ENCODE results near the gene GPR26. TPM values are rescaled to one million over a fixed set of nuclear protein-coding genes. Genes with fewer than 3 reads are reported as not detected.

The GPR26 gene
- total RNA-seq, 2 experiments from 2014 or later, result not detected

GRCh38 chr10:123685260-123685659 lies 19.1 kb downstream of the GPR26 start:
- H3K36me3 Mint-ChIP-seq (ENCODE audit: low read depth), result no peaks in the 10 kb centered on the region

GRCh38 chr10:123687758-123688157 lies 21.6 kb downstream of the GPR26 start:
- H3K4me3 Mint-ChIP-seq, result no peak overlapping the region
- CTCF ChIA-PET, result no interaction called here
- peaks cover 4% of the 10 kb centered on the region for H3K27me3 Mint-ChIP-seq (ENCODE audit: low read depth)
- no peaks in the 10 kb centered on the region for H3K4me1 Mint-ChIP-seq (ENCODE audit: low read depth)
- no peak overlapping the region for H3K27ac Mint-ChIP-seq
- H3K9me3 Mint-ChIP-seq, result no peaks in the 10 kb centered on the region
- intact Hi-C loops (cut with micrococcal nuclease), result no loop called here
- no peaks in the 10 kb centered on the region for H3K36me3 Mint-ChIP-seq (ENCODE audit: low read depth)
- DNase-seq, result no peak

More at GRCh38 chr10:123685260-123685659, 19.1 kb downstream of the GPR26 start:
- no peak for DNase-seq
- CTCF ChIA-PET, result no interaction called here
- H3K4me3 Mint-ChIP-seq, result no peak overlapping the region
- no peaks in the 10 kb centered on the region for H3K4me1 Mint-ChIP-seq (ENCODE audit: low read depth)
- intact Hi-C loops (cut with micrococcal nuclease), result no loop called here
- H3K9me3 Mint-ChIP-seq, result no peaks in the 10 kb centered on the region
- H3K27ac Mint-ChIP-seq, result no peak overlapping the region
- H3K27me3 Mint-ChIP-seq (ENCODE audit: low read depth), result peaks cover 8% of the 10 kb centered on the region

DNA sequence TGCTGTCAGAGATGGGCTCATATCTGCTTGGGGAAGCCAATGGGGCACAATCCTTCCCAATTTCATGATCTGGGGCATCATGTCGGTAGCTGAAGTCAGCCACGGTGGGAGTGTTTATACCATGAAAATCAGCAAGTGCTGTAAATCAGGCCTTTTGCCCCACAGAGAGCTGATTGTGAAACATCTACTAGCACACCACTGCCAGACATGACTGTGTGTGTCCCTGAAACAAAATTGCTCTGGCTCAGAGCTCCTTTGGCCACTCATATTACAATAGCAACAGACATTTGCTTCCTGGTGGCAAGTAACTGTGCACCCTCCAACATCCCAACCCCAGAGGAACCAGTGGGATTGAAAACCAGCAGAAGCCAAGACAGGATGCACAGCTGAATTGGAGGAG lies 23.7 kb downstream of the GPR26 start:
- no peak overlapping the region for H3K27ac Mint-ChIP-seq
- H3K27me3 Mint-ChIP-seq (ENCODE audit: low read depth), result peaks cover 4% of the 10 kb centered on the region
- no peak for DNase-seq
- no peaks in the 10 kb centered on the region for H3K9me3 Mint-ChIP-seq
- intact Hi-C loops (cut with micrococcal nuclease), result no loop called here
- CTCF ChIA-PET, result no interaction called here
- H3K4me1 Mint-ChIP-seq (ENCODE audit: low read depth), result no peaks in the 10 kb centered on the region
- no peaks in the 10 kb centered on the region for H3K36me3 Mint-ChIP-seq (ENCODE audit: low read depth)
- no peak overlapping the region for H3K4me3 Mint-ChIP-seq

GRCh38 chr10:123703195-123703790 lies 37.1 kb downstream of the GPR26 start:
- peaks cover 2% of the 10 kb centered on the region for H3K27me3 Mint-ChIP-seq (ENCODE audit: low read depth)

GRCh38 chr10:123704076-123704475 lies 37.9 kb downstream of the GPR26 start:
- Mint-ChIP-seq H3K4me1 (ENCODE audit: low read depth) (no peaks in the 10 kb centered on the region), H3K9me3 (no peaks in the 10 kb centered on the region)
- intact Hi-C loops (cut with micrococcal nuclease), result no loop called here

More at GRCh38 chr10:123703195-123703790, 37.1 kb downstream of the GPR26 start:
- Mint-ChIP-seq H3K4me1 (ENCODE audit: low read depth) (no peaks in the 10 kb centered on the region), H3K27ac (no peak overlapping the region), H3K9me3 (no peaks in the 10 kb centered on the region), H3K4me3 (no peak overlapping the region), H3K36me3 (ENCODE audit: low read depth) (no peaks in the 10 kb centered on the region)
- DNase-seq, result no peak
- CTCF ChIA-PET, result no interaction called here
- intact Hi-C loops (cut with micrococcal nuclease), result no loop called here

GRCh38 chr10:123704812-123705211 lies 38.7 kb downstream of the GPR26 start:
- Mint-ChIP-seq H3K4me1 (ENCODE audit: low read depth) (no peaks in the 10 kb centered on the region), H3K36me3 (ENCODE audit: low read depth) (no peaks in the 10 kb centered on the region), H3K27ac (no peak overlapping the region), H3K4me3 (no peak overlapping the region), H3K9me3 (no peaks in the 10 kb centered on the region), H3K27me3 (ENCODE audit: low read depth) (peaks cover 6% of the 10 kb centered on the region)
- intact Hi-C loops (cut with micrococcal nuclease), result no loop called here
- no peak for DNase-seq
- CTCF ChIA-PET, result no interaction called here

More at GRCh38 chr10:123704076-123704475, 37.9 kb downstream of the GPR26 start:
- H3K4me3 Mint-ChIP-seq, result no peak overlapping the region
- CTCF ChIA-PET, result no interaction called here
- DNase-seq, result no peak
- no peak overlapping the region for H3K27ac Mint-ChIP-seq
- no peaks in the 10 kb centered on the region for H3K36me3 Mint-ChIP-seq (ENCODE audit: low read depth)
- H3K27me3 Mint-ChIP-seq (ENCODE audit: low read depth), result peaks cover 6% of the 10 kb centered on the region

GRCh38 chr10:123706236-123706635 lies 40.1 kb downstream of the GPR26 start:
- intact Hi-C loops (cut with micrococcal nuclease), result no loop called here
- H3K27ac Mint-ChIP-seq, result no peak overlapping the region

DNA sequence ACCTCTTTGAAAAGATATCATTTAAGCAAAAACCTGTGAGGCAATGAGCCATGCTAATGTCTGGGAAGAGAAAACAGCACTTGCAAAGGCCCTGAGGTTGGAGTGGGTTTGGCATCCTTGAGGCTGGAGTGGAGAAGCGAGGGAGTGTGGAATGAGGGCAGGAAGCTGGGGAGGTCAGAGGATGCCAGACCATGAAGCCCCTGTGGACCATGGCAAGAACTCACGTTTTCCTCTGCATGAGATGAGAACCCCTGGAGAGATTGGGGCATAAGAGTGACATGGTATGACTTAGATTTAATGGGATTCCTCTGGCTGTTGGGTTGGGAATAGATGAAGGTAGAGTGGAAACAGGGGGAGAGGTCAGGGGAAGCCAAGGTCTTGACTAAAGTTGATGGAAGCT lies 49.4 kb downstream of the GPR26 start:
- CTCF ChIA-PET, result interaction anchor here (0.7 kb wide), 1 partner anchor 27 kb away, joined by 3 read pairs; no protein-coding TSS in a partner anchor
- no peaks in the 10 kb centered on the region for H3K4me1 Mint-ChIP-seq (ENCODE audit: low read depth)
- no peak overlapping the region for H3K4me3 Mint-ChIP-seq
- peaks cover 2% of the 10 kb centered on the region for H3K9me3 Mint-ChIP-seq
- no peaks in the 10 kb centered on the region for H3K36me3 Mint-ChIP-seq (ENCODE audit: low read depth)
- no peak for DNase-seq
- no peak overlapping the region for H3K27ac Mint-ChIP-seq
- H3K27me3 Mint-ChIP-seq (ENCODE audit: low read depth), result peaks cover 4% of the 10 kb centered on the region
- intact Hi-C loops (cut with micrococcal nuclease), result no loop called here

More at GRCh38 chr10:123706236-123706635, 40.1 kb downstream of the GPR26 start:
- Mint-ChIP-seq H3K9me3 (no peaks in the 10 kb centered on the region), H3K36me3 (ENCODE audit: low read depth) (no peaks in the 10 kb centered on the region), H3K4me3 (no peak overlapping the region), H3K4me1 (ENCODE audit: low read depth) (no peaks in the 10 kb centered on the region), H3K27me3 (ENCODE audit: low read depth) (peaks cover 6% of the 10 kb centered on the region)
- CTCF ChIA-PET, result no interaction called here
- no peak for DNase-seq

GRCh38 chr10:123717336-123717735 lies 51.2 kb downstream of the GPR26 start:
- Mint-ChIP-seq H3K27ac (no peak overlapping the region), H3K4me3 (no peak overlapping the region), H3K9me3 (peaks cover 2% of the 10 kb centered on the region), H3K36me3 (ENCODE audit: low read depth) (no peaks in the 10 kb centered on the region), H3K27me3 (ENCODE audit: low read depth) (peaks cover 4% of the 10 kb centered on the region), H3K4me1 (ENCODE audit: low read depth) (no peaks in the 10 kb centered on the region)
- intact Hi-C loops (cut with micrococcal nuclease), result no loop called here
- CTCF ChIA-PET, result no interaction called here
- no peak for DNase-seq

DNA sequence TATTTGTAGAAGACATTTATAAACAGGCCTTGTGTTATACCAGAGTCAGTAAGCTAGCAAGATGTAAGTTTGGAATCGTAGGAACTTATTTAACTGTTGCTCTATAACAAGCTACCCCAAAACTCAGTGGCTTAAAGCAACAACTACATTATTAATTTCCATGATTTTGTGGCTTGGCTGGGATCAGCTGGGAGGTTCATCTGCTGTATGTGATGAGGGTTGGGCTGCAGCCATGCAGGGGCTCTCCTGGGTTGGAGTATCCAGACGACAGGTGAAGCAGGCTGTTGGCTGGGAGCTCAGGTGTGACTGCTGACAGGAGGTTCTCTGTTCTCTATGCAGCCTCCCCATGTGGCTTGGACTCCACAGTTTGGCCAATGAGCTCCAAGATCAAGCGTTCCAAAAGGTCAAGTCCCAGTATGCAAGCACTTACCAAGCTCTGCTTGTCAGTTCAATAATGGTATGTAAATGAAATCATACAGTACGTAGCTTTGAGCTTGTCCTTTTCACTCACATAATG lies 52.4 kb downstream of the GPR26 start:
- Mint-ChIP-seq H3K4me1 (ENCODE audit: low read depth) (no peaks in the 10 kb centered on the region), H3K4me3 (no peak overlapping the region), H3K27ac (no peak overlapping the region), H3K9me3 (peaks cover 2% of the 10 kb centered on the region), H3K36me3 (ENCODE audit: low read depth) (no peaks in the 10 kb centered on the region), H3K27me3 (ENCODE audit: low read depth) (peaks cover 4% of the 10 kb centered on the region)
- intact Hi-C loops (cut with micrococcal nuclease), result no loop called here
- CTCF ChIA-PET, result no interaction called here
- DNase-seq, result no peak

- no peak overlapping the region for H3K27ac Mint-ChIP-seq
- intact Hi-C loops (cut with micrococcal nuclease), result no loop called here
- H3K9me3 Mint-ChIP-seq, result peaks cover 2% of the 10 kb centered on the region
- DNase-seq, result no peak
- no peaks in the 10 kb centered on the region for H3K36me3 Mint-ChIP-seq (ENCODE audit: low read depth)
- no peaks in the 10 kb centered on the region for H3K4me1 Mint-ChIP-seq (ENCODE audit: low read depth)
- H3K4me3 Mint-ChIP-seq, result no peak overlapping the region
- CTCF ChIA-PET, result no interaction called here
- H3K27me3 Mint-ChIP-seq (ENCODE audit: low read depth), result peaks cover 4% of the 10 kb centered on the region
Measured at GRCh38 chr10:123720536-123720935, 54.4 kb downstream of the GPR26 start.

DNA sequence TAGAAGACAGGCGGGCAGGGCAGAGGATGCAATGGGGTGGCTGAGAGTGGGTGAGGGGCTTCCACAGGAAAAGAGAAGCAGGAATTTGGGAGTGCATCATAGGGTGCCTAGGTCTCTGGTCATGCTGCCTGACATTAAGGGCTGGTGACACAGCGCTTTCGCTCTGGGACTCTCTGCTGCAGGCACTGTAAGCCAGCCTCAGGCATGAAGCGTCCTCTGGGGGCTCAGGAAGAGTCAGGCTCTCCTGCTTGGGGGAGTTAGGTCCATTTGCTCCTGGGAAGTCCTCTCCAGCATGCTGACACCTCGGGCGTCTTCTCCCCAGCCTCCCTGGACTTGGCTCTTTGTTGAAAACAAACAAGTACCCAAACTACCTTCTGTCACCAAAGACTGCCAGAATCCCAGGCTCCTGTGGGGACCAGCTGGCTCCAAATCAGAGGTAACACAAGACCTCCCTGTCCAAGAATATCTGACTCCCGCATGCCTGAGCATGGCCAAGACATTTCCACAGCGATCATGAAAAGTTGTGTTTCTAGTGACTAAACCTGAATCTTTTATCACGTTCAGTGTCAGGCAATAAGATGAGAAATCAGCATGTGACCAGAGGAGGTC lies 55.4 kb downstream of the GPR26 start:
- DNase-seq, result no peak
- H3K27ac Mint-ChIP-seq, result no peak overlapping the region
- intact Hi-C loops (cut with micrococcal nuclease), result no loop called here
- H3K9me3 Mint-ChIP-seq, result peaks cover 2% of the 10 kb centered on the region
- H3K36me3 Mint-ChIP-seq (ENCODE audit: low read depth), result no peaks in the 10 kb centered on the region
- H3K4me1 Mint-ChIP-seq (ENCODE audit: low read depth), result no peaks in the 10 kb centered on the region
- no peaks in the 10 kb centered on the region for H3K27me3 Mint-ChIP-seq (ENCODE audit: low read depth)
- CTCF ChIA-PET, result no interaction called here
- no peak overlapping the region for H3K4me3 Mint-ChIP-seq

DNA sequence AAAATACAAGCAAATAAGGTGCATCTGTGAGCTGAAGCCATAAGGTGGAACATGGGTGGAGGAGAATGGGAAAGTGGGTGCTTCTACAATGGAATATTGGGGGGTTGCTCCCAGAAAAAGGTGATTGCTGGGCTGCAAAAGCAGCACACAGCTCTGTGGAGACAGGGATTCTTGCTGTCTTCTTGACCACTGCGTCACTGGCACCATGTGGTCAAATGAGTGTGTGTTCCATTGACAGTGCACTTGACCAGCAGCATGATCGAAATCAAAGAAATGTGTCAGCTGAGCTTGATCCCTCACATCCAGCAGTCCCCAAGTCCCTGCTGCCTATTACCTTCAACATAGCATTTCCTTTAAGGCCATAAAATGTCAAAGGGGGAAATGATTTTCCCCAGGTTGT lies 56.2 kb downstream of the GPR26 start:
- Mint-ChIP-seq H3K27me3 (ENCODE audit: low read depth) (no peaks in the 10 kb centered on the region), H3K27ac (no peak overlapping the region), H3K9me3 (peaks cover 2% of the 10 kb centered on the region), H3K4me3 (no peak overlapping the region), H3K36me3 (ENCODE audit: low read depth) (no peaks in the 10 kb centered on the region), H3K4me1 (ENCODE audit: low read depth) (no peaks in the 10 kb centered on the region)
- CTCF ChIA-PET, result no interaction called here
- intact Hi-C loops (cut with micrococcal nuclease), result no loop called here
- no peak for DNase-seq

Measured in activated naive CD4-positive, alpha-beta T cell treated with anti-CD3 and anti-CD28 coated beads for 36 hours (primary cell).